Cardiac fibroblast (primary cell): ENCODE results near the gene TMEM106A.
"Not testable (repeated sequence)": the region's sequence is repeated elsewhere in the genome, so short reads cannot be mapped to it uniquely, and the experiment has no call there.

ENCODE experiments used
- DNase-seq, 2 donors: peaks; one replicate each; pipeline versions ENCODE4 v3.0.0 to v3.0.0-alpha.2; 2010; ENCODE audit warnings: low read depth in 2 of 2
- H3K4me3 ChIP-seq, 2 donors: replicated peaks in 1 of 2; 1 replicate in 1 of 2; 2 replicates in 1 of 2; pipeline ENCODE4 v1.5.1; 2011; ENCODE audit warnings: low read depth in 2 of 2, low read length in 2 of 2, mild to moderate bottlenecking in 2 of 2, moderate library complexity in 1 of 2
- TF ChIP-seq, protein P1 (sequence below): IDR thresholded peaks from one replicate; pipeline ENCODE4 v1.5.1; 2011; ENCODE audit warnings: low read depth, mild to moderate bottlenecking, low read length, inconsistent platforms

Gene TMEM106A

GRCh38 chr17:43224146-43224705 lies 12.6 kb downstream of the TMEM106A start:
- no peak for DNase-seq
- no peak overlapping the region for H3K4me3 ChIP-seq
- TF ChIP-seq, protein P1, sequence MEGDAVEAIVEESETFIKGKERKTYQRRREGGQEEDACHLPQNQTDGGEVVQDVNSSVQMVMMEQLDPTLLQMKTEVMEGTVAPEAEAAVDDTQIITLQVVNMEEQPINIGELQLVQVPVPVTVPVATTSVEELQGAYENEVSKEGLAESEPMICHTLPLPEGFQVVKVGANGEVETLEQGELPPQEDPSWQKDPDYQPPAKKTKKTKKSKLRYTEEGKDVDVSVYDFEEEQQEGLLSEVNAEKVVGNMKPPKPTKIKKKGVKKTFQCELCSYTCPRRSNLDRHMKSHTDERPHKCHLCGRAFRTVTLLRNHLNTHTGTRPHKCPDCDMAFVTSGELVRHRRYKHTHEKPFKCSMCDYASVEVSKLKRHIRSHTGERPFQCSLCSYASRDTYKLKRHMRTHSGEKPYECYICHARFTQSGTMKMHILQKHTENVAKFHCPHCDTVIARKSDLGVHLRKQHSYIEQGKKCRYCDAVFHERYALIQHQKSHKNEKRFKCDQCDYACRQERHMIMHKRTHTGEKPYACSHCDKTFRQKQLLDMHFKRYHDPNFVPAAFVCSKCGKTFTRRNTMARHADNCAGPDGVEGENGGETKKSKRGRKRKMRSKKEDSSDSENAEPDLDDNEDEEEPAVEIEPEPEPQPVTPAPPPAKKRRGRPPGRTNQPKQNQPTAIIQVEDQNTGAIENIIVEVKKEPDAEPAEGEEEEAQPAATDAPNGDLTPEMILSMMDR: no peak

DNA sequence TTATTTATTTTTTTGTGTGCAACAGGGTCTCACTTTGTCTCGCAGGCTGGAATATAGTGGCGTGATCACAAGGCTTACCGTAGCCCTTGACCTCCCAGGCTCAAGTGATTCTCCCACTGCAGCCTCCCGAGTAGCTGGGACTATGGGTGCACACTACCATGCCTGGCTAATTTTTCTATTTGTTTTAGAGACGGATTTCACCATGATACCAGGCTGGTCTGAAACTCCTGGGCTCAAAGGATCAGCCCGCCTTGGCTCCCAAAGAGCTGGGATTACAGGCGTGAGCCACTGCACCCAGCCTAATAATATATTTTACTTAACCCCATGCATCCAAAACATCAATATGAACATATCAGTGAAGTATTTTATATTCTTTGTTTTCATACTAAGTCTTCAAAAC lies 14.7 kb downstream of the TMEM106A start:
- DNase-seq: no peak
- TF ChIP-seq, protein P1: no peak
- no peak overlapping the region for H3K4me3 ChIP-seq

DNA sequence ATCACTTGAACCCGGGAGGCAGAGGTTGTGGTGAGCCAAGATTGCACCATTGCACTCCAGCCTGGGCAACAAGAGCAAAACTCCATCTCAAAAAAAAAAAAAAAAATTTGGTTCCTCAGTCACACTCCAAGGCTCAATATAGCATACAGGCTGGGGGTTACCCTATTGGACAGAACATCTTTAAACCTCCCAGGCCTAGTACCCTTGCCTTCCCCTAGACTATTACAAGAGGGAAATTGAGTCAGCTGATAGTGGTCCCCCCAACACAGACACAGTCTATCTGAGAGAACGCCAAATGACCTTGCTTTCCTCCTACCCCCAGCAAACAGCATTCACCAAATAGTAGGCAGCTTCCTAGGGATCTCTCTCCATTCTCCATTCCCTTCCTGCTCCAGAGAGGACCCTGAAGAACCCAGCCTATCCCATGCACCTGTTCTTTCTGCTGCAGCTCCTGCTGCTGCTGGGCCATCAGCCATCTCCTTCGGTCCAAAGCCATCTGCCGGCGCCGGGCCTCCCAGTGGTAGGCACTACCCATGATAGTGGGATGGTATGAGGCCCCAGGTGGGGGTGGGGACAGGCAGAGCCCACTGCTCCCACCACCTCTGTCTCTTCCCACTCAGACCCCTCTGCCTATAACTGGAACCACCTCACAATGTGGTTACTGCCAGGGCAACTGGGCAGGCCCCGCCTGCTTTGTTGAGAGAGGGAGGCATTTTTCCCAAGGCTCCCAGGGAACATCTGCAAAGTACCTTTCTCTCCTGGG lies 16.5 kb downstream of the TMEM106A start, which contains the start of gene CCDC200:
TSS of gene CCDC200 (minus strand) at position 604 of the 763 bp plus-strand sequence. CDS start at position 535, 69 bp downstream.
- DNase-seq: not testable (repeated sequence)

GRCh38 chr17:43231205-43232020 lies 19.7 kb downstream of the TMEM106A start:
- DNase-seq: not testable (repeated sequence)
- H3K4me3 ChIP-seq: peak overlapping the region in 1 of 2 donors; percentile 33

More for the DNA sequence above, 16.5 kb downstream of the TMEM106A start, which contains the start of gene CCDC200:
- H3K4me3 ChIP-seq: not testable (repeated sequence)

DNA sequence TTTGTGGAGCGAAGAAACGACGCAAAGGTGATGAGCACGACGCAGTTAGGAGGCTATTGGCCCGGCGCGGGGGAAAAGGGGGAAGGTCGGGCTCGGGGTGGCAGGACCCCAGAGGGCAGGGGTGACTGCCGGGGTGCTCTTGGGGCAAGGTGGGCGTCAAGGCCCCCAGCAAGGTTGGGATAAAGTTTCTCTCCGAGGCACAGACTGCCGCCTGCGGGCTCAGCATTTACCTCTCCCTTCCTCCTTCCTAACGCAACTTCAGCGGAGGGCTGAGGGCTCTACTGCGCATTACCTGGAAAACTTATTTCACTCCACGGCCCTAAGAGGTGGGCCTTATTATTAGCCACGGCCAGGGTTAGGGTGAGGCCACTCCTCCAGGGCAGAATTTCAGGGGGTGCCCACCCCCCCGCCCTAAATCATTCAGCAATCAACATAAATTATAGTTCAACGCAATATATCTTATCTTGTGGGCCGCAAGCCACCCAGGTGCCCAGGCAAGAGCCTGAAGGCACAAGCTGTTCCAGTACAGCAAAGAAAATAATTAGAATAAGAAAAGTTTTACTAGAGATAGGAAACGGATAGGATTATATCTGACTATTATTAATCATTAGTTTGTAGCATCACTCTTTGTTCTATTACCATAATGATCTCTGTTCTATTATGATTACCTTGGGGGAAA lies 20.5 kb downstream of the TMEM106A start:
- H3K4me3 ChIP-seq: peak overlapping the region in 1 of 2 donors; percentile 33
- not testable (repeated sequence) for DNase-seq

DNA sequence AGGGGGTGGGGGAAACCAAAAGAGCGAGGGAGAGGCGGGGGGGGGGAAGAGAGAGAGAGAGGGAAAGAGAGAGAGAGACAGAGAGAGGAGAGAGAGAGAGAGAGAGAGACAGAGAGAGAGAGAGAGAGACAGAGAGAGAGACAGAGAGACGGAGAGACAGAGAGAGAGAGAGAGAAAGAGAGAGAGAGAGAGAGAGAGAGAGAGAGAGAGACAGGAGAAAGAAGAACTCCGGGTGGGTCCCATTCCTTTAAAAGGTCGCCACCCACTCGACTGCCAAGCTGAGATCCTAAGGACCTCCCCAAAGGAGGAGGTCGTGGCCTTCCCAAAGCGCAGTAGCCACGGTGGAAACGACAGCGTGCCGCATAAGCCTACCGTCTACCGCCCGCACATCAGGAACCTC lies 21.6 kb downstream of the TMEM106A start:
- H3K4me3 ChIP-seq, DNase-seq: not testable (repeated sequence)

DNA sequence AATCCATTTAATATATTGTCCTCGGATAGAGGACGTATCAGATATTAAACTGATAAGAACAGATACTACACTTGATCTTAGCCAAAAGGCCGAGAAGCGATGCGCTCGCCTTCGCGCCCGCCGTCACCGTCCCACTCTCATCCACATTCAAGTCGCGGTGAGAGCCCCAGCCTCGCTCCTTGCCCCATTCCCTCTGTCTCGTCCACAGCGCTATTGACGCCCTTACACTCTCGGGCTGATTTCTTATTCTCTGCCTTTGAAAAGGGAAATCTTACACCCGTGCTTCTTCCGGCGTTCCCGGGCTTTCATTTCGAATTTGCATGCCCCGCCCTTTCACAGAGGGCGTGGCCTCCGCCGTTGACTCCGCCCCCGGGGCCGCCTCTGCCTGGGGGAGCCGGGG lies 22.2 kb downstream of the TMEM106A start, which contains the start of gene RNU2-1:
TSS of gene RNU2-1 (minus strand) at position 101 of the 400 bp plus-strand sequence.
- not testable (repeated sequence) for H3K4me3 ChIP-seq, DNase-seq

DNA sequence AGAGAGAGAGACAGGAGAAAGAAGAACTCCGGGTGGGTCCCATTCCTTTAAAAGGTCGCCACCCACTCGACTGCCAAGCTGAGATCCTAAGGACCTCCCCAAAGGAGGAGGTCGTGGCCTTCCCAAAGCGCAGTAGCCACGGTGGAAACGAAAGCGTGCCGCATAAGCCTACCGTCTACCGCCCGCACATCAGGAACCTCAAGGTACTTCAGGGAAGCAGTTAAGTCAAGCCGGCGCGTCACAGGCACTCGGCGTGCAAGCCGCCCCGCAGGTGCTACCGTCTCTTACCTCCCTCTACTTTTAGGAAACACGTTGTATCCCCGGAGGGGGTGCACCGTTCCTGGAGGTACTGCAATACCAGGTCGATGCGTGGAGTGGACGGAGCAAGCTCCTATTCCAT lies 27.9 kb downstream of the TMEM106A start:
- not testable (repeated sequence) for H3K4me3 ChIP-seq, DNase-seq

- not testable (repeated sequence) for DNase-seq, H3K4me3 ChIP-seq
Observed at GRCh38 chr17:43240596-43241352, 29.1 kb downstream of the TMEM106A start.

- H3K4me3 ChIP-seq, DNase-seq: not testable (repeated sequence)
Observed at GRCh38 chr17:43246456-43246855, 34.8 kb downstream of the TMEM106A start.
